HK-2 (cell line): ENCODE measurements around the gene USP43.
"Not testable (repeated sequence)": the region's sequence is repeated elsewhere in the genome, so short reads cannot be mapped to it uniquely, and the experiment has no call there.

ENCODE experiments used
- DNase-seq: peaks from one replicate; pipeline ENCODE4 v3.0.0-alpha.2; 2018; ENCODE audit not compliant: unreplicated experiment

USP43 gene

DNA sequence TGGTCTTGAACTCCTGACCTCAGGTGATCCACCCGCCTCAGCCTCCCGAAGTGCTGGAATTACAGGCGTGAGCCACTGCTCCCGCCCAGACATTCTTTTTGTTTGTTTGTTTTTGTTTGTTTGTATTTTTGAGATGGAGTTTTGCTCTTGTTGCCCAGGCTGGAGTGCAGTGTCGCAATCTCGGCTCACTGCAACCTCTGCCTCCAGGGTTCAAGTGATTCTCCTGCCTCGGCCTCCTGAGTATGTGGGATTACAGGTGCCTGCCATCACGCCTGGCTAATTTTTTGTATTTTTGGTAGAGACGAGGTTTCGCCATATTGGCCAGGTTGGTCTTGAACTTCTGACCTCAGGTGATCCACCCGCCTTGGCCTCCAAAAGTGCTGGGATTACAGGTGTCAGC lies 18.2 kb downstream of the USP43 start:
- DNase-seq = not testable (repeated sequence)

DNA sequence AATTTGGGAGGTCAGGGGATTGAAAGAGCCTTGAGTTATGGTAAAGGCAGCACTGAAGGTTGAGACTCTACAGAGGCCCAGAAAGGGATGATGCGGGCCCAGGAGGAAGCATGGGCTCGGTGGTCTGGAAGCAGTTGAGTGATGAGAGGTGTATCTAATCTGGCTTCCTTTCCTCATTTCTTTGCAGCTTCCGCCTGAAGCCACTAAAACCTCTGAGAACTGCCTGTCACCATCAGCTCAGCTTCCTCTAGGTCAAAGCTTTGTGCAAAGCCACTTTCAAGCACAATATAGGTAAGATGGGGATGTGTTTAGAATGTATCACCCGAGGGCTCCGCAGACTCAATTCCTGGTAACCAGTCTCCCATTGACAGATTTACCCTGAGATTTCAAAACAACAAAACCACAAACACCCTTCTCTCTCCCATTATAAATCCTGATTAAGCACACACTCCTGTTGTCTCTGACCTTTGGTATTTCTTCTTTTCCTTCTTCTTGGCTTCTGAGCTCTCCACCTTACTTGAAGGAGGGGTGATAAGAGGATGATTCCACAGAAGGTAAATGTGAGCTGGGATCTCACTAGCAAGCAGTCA lies 21.2 kb downstream of the USP43 start:
- DNase-seq = no peak

DNA sequence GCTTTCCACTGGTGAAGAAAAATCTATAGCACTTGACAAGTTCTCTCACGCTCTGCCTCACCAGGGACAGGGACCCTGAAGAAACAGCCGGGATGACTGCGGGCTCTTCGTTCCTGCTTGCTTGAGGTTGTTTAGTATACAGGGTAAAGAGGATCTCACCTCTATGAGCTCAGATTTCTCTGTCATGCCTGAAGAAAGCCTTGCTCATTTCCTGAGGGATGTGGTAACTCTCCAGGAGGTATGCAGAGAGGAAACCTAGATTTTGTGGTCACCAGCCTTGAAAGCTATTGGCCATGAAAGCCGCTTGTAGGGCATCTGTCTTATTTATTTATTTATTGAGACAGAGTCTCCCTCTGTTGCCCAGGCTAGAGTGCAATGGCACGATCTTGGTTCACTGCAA lies 23.2 kb downstream of the USP43 start:
- peak; percentile 53 for DNase-seq

DNA sequence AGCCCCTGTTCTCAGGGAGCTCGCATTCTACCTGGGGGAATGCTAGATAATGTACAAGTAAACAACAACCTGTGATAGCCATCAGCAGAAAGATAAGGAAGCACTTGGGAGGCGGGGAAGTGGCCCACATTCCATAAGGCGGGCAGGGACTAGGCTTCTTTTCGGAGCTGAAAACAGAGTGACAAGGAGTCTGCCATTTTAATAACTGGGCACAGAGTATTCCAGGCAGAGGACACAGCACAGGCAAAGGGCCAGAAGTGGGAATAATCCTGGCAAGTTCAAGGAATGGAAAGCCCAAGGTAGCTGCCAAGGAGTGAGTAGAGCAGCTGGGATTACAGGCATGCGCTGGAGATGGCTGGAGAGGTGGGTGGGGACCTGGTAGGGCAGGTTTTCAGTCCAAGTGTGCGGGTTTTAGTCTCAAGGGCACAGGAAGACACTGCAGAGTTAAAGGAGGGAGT lies 24.3 kb downstream of the USP43 start:
- no peak for DNase-seq

DNA sequence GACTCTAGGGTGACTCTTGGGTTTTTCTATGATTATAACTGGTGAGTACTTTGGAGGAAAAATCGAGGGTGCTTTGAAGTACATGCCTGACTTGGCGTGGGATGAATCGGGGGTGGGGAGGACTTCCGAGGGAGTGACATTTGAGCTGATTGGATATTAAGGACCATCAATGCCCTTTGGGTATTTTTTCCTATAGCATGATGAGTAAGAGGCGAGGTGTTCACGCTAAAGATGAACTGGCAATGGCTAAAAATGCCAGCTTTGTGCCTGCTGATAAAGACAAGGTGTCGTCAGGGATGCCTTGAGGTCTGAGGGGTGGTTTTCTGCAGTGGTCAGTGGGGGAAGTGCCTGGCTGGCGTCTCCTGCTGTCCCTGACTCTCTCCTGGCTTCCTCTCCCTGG lies 25.3 kb downstream of the USP43 start:
- no peak for DNase-seq

DNA sequence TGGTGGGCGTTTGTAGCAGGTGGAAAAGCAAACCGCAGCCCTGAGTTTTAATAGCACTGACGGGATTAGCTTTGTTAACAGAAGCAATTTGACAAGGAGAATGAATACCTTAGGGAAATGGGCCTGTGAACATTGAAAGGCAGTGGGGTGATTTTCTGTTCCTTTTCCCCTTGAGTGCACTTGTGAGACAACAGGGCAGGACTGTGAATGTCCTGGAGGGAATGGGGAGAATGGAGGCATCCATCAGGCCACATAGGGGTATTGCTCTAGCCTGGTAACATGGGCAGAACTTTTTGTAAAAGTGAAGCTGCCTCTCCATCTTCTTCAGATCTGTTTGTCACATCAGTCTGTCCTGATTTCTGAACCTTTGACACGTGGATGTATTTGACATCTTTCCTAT lies 26.2 kb downstream of the USP43 start:
- DNase-seq = no peak

DNA sequence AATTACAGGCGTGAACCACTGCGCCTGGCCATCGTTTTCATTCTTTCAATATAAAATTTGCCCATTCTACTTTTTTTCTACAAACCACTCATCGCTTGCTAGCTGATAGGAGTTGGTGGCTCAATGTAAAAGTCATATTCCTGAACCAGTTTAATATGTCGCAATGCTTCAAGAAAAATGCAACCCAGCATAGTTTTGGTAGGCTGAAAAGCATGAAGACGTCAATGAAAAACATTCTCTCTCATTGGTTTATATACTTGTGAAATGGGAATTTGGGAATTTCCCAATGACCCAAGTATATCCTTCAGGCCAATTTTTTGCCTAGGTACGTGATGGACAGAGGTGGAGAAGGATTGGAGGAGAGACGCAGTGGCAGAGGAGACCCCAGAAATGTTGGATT lies 26.9 kb downstream of the USP43 start:
- DNase-seq = no peak

DNA sequence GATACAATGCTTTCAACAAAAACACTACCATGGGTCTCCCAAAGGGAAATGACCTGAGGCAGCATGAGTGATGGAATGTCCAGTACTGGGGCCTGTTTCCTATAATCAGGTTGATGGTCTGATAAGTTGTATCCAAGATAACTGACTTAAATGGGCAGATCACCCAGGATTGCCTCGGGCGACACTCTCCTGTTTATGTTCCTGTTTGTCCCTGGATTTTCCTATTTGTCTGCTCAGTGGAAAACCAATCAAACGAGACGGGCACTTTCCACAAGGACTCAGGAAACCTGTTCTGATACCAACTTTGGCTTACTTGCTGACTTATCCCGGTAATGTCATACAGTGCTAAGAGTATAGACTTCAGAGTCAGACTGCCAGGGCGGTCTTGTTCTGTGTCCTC lies 27.4 kb downstream of the USP43 start:
- DNase-seq = no peak

DNA sequence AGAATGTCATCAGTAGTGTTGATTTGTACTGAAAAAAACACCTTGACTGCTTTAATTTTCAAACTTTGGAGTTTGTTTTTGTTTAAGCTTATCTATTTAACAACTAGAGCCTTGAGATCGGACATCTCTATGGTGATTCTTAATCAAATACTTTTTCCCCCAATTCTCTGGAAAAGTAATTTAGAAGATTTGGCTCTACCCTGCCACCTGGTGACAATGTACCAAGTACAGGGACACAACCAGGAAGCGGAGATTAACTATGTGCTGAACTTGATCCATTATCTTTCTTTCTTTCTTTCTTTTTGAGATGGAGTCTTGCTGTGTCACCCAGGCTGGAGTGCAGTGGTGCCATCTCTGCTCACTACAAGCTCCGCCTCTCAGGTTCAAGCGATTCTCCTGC lies 30.8 kb downstream of the USP43 start:
- no peak for DNase-seq

DNA sequence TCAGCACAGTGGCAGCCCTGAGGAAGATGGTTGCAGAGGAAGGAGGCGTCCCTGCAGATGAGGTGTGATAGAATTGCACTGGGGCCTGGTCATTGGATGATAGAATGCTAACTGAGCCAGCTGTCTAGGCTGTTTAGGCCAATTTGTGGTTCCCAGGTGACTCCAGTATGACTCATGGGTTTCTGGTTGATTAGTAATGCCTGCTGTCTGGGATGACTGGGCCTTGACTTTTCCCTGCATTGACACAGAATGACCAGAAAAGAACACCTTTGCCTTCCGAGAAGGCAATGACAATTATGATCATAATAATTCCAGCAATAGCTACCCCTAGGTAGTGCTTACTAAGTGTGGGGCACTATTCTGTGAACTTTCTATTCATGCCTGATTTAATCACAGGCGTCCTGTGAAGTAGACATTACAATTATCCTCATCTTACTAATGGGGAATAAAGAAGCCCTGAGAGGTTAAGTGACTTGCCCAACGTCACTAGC lies 31.5 kb downstream of the USP43 start:
- DNase-seq = peak; percentile 80

DNA sequence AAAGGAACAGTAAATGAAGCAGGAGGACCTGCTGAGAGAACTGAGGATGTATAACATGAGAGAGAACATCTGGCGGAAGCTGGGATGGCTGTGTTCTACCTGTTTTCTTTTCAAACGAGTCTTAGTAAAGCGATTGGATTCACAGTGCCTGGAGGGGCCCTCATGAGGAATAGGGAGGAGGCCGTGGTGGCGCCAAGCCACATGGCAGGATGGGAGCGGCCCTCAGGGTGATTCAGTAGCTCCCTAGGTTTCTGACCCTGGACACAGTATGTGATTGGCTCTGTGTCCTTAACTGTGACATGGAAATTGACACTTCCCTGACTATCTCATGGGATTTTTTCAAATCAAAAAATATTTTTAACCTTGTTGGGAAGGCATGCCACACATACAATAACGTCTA lies 32.1 kb downstream of the USP43 start:
- DNase-seq = peak; percentile 31

DNA sequence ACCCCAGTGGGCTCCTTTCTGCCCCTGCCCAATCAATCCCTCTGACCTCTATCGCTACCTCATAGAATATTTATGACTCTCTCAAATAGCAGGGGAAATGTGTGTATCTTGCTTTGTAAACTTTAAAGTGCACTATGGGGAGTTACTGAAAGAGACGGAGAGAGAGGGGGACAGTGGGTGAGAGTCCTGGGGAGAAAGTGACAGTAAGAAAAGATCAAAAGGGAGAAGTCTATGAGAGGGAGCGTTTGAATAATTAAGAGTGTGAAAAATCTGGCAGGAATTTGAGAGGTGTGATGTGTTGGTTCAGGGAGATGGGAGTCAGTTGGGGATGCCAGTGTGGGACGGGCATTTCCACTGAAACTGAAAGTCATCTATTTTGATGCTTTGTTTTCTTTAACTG lies 32.6 kb downstream of the USP43 start:
- DNase-seq = no peak

DNA sequence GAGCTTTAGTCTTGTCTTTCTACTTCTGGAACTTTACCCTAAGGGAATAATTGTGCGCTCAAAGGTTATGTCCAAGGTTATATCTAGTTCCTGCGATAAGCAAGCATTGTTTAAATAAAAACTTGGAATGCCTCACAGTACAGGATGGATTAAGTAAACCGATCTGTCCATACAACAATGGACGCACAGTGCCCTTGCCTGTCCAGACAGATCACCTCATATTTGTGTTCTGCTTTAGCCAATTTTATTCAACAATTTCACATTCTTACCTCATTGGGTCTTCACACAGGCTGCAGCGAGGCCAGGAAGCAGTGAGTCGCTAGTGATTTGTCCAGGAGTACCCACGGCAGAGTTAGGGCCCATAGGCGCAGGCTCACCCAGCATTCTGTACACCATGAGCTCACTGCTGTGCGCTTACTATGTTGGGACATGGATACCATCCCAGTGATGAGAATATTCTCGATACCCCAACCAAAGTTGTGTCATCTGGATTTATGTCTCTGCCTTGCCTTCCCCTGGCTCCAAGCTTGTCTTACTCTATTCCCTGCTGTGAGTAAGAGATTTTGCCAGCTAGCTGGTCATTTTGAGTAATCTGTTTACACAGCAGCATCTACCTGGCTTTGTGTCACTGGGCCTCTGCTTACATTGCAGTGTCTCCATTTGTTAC lies 39.8 kb downstream of the USP43 start:
- DNase-seq = no peak

DNA sequence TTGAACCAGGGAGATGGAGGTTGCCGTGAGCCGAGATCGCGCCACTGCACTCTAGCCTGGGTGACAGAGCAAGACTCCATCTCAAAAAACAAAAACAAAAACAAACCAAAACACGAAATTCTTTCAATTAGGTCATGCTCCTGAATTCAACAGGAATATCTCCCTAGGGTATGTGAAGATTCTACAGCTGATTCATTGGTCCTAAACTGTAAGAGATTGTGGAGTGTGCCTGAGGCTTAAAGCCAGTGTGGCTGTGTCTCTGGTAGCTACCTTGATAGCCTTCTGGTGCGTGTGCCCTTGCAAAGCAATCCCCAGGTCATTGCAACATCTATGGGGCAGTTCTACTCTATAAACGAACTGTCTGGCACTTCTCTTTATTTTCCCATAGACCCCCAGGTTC lies 48.4 kb downstream of the USP43 start:
- no peak for DNase-seq

DNA sequence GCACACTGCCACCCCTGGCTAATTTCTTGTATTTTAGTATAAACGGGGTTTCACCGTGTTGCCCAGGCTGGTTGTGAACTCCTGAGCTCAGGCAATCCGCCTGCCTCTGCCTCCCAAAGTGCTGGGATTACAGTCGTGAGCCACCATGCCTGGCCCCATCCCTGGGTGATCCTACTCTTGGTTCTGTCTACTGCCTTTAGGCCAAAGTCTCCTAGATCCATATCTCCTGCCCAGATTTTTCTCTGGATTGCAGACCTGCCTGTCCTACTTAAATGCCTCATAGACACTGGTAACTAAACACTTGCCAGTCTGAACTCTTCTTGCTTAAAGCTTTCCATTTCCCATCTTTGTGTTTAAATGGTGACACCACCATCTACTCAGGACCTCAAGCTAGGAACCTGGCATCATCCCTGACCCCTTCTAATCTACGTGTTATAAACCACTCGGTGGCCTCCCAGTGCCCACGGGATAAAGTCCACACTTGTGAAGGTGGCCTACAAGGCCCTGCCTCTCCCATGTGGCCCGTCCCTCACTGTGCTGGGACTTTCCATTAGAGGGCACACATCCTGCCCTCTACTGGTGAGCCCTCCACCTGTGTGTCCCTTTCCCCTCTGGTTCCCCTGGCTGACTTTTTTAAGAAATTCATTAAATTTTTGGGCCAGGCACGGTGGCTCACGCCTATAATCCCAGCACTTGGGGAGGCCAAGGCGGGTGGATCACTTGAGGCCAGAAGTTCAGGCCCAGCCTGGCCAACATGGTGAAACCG lies 51.1 kb downstream of the USP43 start:
- DNase-seq = no peak

DNA sequence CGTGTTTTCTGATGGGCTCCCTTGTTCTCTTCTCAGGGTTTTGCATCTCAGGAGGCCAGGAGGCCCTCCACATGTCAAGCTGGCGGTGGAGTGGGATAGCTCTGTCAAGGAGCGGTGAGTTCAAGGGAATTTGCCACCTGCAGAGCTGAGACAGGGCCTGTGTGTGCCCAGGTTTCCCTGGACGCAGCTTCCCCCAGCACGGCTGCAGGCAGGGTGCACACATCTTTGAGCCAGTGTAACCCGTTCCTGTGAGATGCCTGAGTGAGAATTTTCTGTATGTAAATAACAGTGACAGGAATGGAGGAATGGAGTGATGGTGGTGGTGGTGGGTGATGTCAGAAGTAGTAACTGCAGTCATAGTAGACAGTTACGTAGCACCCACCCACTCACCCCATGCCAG lies 54.8 kb downstream of the USP43 start:
- no peak for DNase-seq

DNA sequence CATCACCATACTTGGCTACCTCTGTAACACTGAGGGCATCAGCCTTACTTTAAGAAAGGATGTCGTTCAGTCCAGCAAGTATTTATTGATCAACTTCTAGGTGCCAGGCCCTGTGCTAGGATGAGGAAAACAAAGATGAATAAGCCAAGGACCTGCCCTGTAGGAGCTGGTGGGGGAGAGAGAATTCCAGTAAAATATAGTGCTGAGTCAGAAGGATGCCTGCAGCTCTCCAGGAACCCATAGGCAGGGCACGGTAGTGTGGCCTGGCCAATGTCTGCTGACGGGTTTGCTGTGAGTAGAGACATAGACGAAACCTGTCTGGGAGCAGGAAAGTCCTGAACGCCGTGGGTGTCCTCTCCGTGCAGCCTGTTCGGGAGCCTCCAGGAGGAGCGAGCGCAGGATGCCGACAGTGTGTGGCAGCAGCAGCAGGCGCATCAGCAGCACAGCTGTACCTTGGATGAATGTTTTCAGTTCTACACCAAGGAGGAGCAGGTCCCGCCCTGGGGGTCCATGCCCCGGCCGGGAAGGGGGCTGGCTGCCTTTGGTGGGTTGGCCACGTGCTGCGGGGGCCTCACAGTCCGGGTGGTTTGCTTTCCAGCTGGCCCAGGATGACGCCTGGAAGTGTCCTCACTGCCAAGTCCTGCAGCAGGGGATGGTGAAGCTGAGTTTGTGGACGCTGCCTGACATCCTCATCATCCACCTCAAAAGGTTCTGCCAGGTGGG lies 55.6 kb downstream of the USP43 start:
- no peak for DNase-seq

DNA sequence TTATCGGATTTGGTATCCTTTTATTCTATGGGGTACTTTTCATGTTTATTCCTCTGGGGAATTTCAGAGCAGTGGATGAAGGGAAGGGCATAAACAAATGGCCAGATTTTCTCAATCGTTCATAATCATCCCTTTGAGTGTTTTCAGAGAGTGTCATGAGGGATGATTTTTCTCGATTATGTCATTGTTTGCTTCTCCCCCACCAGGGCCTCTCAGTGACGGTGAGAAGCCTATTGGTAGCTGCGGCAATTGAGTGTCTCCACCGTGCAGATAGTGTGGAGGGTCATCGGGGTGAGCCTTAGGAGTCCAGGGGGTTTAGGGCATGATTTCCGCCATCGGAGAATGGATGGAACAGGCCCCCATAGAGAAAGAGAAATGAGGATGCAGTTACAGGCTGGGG lies 57.2 kb downstream of the USP43 start:
- no peak for DNase-seq

DNA sequence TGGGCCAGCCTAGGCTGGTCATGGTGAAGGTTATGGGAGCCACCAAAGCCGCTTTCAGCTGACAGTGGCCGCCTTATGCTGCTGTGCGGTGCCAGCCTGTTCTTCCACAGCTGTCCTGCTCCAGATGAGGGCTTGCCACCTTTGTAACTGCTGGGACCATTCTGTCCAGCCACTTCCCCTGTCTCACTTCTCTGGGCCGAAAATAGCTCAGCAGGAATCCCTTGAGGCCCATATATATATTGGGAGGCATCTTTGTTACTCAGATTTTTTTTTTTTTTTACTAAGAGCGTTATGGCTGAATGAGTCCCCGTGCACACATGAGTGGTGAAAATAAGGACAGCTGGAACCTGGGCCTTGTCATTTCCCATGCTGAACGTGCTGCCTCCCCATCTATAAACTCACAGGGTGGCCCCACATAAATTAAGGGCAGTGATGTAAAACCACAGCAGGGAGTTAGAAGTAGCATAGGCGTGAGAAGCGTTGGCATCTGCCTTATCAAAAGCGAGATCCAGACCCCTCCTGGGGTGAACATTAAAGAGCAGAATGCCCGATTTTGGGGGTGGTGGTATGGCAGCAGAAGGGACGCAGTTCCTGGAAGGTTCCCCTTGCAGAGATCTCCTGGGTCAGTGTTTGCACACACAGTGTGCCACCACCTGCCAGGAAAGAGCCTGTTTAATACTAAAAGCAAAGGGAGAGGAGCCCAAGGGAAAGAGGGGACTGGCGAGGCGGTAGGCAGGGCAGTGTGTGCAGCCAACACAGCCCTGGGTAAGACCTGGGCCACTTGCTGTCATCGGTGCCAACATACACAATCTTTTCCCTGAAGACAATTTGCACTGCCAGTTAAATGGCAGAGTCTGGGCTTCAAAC lies 57.8 kb downstream of the USP43 start:
- no peak for DNase-seq

DNA sequence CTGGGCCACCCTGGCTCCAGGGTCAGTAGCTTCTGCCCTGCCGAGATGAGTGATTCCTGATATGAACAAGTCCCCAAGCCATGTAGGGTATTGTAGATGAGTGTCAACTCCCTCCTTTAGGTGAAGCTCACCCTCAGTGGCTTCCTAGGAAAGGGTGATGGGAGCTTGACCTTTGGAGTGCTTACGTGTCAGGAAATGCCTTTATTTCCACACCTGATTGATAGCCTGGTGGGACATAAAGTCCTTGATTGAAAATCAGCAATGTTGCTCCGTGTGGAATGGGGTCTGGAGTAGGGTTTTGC lies 58.4 kb downstream of the USP43 start:
- DNase-seq = no peak

DNA sequence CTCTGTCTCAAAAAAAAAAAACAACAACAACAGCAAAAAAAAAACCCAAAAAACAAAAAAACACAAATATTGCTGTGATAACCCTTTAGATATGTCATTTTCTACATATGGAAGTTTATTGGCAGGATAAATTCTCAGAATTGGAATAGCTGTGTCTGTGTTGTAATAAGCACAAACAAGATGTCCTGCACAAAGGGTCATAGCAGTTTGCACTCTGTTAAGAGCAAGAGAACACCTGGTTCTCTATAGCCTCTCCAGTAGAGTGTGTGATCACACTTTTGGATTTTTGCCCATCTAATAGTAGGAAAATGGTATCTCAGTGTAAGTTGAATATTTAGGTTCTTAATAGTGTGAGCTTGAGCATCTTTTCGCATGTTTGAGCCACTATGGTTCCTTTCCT lies 60.4 kb downstream of the USP43 start:
- no peak for DNase-seq

DNA sequence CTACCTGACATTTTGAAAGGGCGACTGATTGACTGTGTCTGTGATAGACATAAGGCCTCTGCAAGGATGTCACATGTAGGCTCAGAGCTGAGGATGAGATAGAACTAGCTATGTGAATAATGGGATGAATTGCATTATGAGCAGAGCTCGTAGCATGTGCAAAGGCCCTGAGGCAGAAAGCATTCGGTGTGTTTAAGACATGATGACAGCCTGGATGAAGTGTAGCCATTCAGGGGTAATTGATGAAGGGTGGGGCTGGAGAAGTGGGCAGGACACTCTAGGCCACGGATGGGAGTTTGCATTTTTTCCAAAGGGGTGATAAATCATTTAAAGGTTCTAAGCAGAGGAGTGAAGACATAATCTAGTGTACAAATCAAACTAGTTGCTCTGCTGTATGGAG lies 62.6 kb downstream of the USP43 start:
- no peak for DNase-seq
